ENCODE data around the gene PCK2. TPM values are rescaled to one million over a fixed set of nuclear protein-coding genes. Genes with fewer than 3 reads are reported as not detected.

PCK2 gene
- total RNA-seq: 3.0 TPM

GRCh38 chr14:24093901-24094840 lies at the start of gene PCK2:
Gene PCK2, plus strand, starts transcription at chr14:24094311. Its CDS starts 95 bp downstream, at chr14:24094406.

GRCh38 chr14:24051789-24052655 lies 42.1 kb upstream of the PCK2 start, which contains the start of gene CARMIL3:
Gene CARMIL3, plus strand, starts transcription at chr14:24052009. Its CDS starts 145 bp downstream, at chr14:24052154.

GRCh38 chr14:24071144-24071697 lies 22.9 kb upstream of the PCK2 start, which contains the start of gene CPNE6:
Gene CPNE6, plus strand, starts transcription at chr14:24071562. Its CDS starts 1,375 bp downstream, at chr14:24072937.

GRCh38 chr14:24114532-24115421 lies 20.7 kb downstream of the PCK2 start, which contains the start of the genes DCAF11 and NRL:
Gene DCAF11, plus strand, starts transcription at chr14:24114777. Its CDS starts 818 bp downstream, at chr14:24115595.
Gene NRL, minus strand, starts transcription at chr14:24114949. Its CDS starts 32,101 bp downstream, at chr14:24082848.

GRCh38 chr14:24130380-24130716 lies 36.2 kb downstream of the PCK2 start, which contains the start of gene FITM1:
Gene FITM1, plus strand, starts transcription at chr14:24130659. Its CDS starts 905 bp downstream, at chr14:24131564.

GRCh38 chr14:24135834-24136683 lies 41.9 kb downstream of the PCK2 start, which contains the start of gene PSME1:
Gene PSME1, plus strand, starts transcription at chr14:24136194. Its CDS starts 69 bp downstream, at chr14:24136263.

GRCh38 chr14:24141097-24141880 lies 47.2 kb downstream of the PCK2 start, which contains the start of gene EMC9:
Gene EMC9, minus strand, starts transcription at chr14:24141591. Its CDS starts 287 bp downstream, at chr14:24141304.

GRCh38 chr14:24146453-24146977 lies 52.4 kb downstream of the PCK2 start, which contains the start of gene PSME2:
Gene PSME2, minus strand, starts transcription at chr14:24146610. Its CDS starts 29 bp downstream, at chr14:24146581.

GRCh38 chr14:24146978-24147760 lies 53.1 kb downstream of the PCK2 start, which contains the start of gene RNF31:
Gene RNF31, plus strand, starts transcription at chr14:24147498. Its CDS starts 201 bp downstream, at chr14:24147699.

Other genes with a start within 250 kb of the PCK2 start
- gene DHRS4, start 140.5 kb upstream of the PCK2 start, total RNA-seq: 8.5 TPM
- gene DHRS4L2, start 105.4 kb upstream of the PCK2 start, total RNA-seq: 3.7 TPM
- gene CARMIL3, start 42.3 kb upstream of the PCK2 start, total RNA-seq: 28.8 TPM
- gene CPNE6, start 22.7 kb upstream of the PCK2 start, total RNA-seq: 16.8 TPM
- 67.6 TPM for gene DCAF11, start 20.5 kb downstream of the PCK2 start, total RNA-seq
- gene NRL, start 20.6 kb downstream of the PCK2 start, total RNA-seq: 2.5 TPM
- not detected for gene FITM1, start 36.3 kb downstream of the PCK2 start, total RNA-seq
- gene PSME1, start 41.9 kb downstream of the PCK2 start, total RNA-seq: 30.4 TPM
- 15.5 TPM for gene EMC9, start 47.3 kb downstream of the PCK2 start, total RNA-seq
- gene PSME2, start 52.3 kb downstream of the PCK2 start, total RNA-seq: 38.8 TPM
- 24.5 TPM for gene RNF31, start 53.2 kb downstream of the PCK2 start, total RNA-seq
- 38.5 TPM for gene IRF9, start 67.0 kb downstream of the PCK2 start, total RNA-seq
- 26.3 TPM for gene REC8, start 77.8 kb downstream of the PCK2 start, total RNA-seq
- gene IPO4, start 94.5 kb downstream of the PCK2 start, total RNA-seq: 19.4 TPM
- 21.5 TPM for gene TM9SF1, start 101.1 kb downstream of the PCK2 start, total RNA-seq
- gene TSSK4, start 111.4 kb downstream of the PCK2 start, total RNA-seq: not detected
- 33.2 TPM for gene CHMP4A, start 119.2 kb downstream of the PCK2 start, total RNA-seq
- 16.1 TPM for gene MDP1, start 121.8 kb downstream of the PCK2 start, total RNA-seq
- 94.6 TPM for gene NEDD8, start 138.1 kb downstream of the PCK2 start, total RNA-seq
- 48.9 TPM for gene GMPR2, start 138.6 kb downstream of the PCK2 start, total RNA-seq
- 37.6 TPM for gene TINF2, start 148.3 kb downstream of the PCK2 start, total RNA-seq
- 3.0 TPM for gene TGM1, start 168.9 kb downstream of the PCK2 start, total RNA-seq
- 31.4 TPM for gene RABGGTA, start 177.3 kb downstream of the PCK2 start, total RNA-seq
- 10.4 TPM for gene DHRS1, start 205.5 kb downstream of the PCK2 start, total RNA-seq
- 20.3 TPM for gene NOP9, start 205.5 kb downstream of the PCK2 start, total RNA-seq
- gene CIDEB, start 213.7 kb downstream of the PCK2 start, total RNA-seq: 2.8 TPM
- gene LTB4R2, start 215.8 kb downstream of the PCK2 start, total RNA-seq: 1.8 TPM
- 1.2 TPM for gene LTB4R, start 217.2 kb downstream of the PCK2 start, total RNA-seq
- gene ADCY4, start 240.8 kb downstream of the PCK2 start, total RNA-seq: 3.2 TPM
- 0.69 TPM for gene RIPK3, start 245.7 kb downstream of the PCK2 start, total RNA-seq